ELR (cell line): Measurements from ENCODE around the gene EDEM2.
A peak's percentile ranks its signal among the peaks of the same experiment; 100 is the strongest.
"Not testable (repeated sequence)": the region's sequence is repeated elsewhere in the genome, so short reads cannot be mapped to it uniquely, and the experiment has no call there.

ENCODE experiments used
- DNase-seq: peaks from one replicate; pipeline ENCODE4 v3.0.0-alpha.2; 2015; ENCODE audit warnings: low read depth

The EDEM2 gene

DNA sequence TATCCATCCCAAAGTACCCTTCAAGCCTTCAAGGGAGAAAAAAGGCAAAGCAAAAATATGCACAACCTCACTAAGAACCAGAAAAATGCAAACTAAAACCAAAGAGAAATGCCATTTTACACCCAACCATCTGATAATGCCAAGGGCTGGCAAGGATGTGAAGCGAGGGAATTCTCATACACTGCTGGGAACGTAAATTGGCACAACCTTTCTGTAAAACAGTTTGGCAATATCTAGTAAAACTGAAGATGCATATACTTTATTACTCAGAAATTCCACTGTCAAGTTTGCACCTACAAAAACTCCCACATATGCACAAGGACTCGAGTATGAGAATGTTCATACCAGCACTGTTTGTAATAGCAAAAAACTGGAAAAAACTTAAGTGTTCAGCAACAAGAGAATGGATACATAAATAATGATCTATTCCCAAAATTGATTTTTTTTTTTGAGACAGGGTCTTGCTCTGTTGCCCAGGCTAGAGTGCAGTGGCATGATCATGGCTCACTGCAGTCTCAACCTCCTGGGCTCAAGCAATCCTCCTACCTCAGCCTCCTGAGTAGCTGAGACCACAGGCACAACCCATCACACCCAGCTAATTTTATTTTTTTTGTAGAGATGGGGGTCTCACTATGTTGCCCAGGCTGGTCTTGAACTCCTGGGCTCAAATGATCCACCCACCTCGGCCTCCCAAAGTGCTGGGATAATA is 21.7 kb upstream of the EDEM2 start:
- not testable (repeated sequence) for DNase-seq

DNA sequence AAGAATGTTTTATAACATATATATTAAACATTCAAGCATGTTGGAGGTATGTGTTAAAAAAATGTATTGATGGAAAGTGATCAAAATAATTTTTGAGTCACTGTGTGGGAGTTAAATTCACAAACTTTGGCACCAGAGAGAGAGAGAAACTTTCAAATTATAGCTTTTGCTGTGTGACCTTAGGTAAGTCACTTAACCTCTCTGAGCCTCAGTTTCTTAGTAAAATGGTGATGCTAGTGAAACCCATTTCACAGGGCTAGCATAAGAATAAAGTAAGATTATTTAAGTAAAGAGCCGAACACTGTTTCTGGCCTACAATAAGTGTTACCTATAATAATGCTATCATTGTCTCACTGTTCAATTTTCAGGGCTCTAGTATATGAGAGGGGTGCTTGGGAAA is 20.7 kb upstream of the EDEM2 start:
- DNase-seq, result no peak

DNA sequence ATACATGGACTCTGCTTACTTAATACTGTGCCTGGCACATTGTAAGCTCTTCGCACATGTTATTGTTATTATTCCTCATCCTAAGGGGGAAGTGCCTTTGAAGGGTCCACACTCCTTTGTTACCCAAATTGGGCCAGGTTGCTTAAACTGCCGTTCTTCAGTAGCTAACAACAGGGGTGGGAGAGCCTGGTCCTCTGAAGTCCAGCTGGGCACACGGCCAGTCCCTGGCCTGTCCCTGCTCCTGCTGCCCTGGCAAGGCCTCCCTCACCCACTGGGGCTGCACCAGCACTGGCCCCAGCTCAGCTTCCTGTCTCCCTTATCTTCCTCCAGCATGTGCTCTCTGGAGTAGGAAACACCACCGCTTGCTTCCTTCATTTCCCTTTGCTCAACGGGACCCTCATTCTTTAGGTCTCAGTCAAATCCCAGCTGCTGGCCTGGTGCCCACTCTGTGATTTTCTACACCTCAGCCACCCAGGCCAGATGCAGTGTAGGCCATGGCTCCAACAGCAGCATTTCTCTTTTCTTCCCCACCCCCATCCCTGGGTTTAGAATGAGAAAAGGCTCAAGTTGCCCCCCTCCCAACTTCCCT is 19.2 kb upstream of the EDEM2 start:
- DNase-seq, result no peak

DNA sequence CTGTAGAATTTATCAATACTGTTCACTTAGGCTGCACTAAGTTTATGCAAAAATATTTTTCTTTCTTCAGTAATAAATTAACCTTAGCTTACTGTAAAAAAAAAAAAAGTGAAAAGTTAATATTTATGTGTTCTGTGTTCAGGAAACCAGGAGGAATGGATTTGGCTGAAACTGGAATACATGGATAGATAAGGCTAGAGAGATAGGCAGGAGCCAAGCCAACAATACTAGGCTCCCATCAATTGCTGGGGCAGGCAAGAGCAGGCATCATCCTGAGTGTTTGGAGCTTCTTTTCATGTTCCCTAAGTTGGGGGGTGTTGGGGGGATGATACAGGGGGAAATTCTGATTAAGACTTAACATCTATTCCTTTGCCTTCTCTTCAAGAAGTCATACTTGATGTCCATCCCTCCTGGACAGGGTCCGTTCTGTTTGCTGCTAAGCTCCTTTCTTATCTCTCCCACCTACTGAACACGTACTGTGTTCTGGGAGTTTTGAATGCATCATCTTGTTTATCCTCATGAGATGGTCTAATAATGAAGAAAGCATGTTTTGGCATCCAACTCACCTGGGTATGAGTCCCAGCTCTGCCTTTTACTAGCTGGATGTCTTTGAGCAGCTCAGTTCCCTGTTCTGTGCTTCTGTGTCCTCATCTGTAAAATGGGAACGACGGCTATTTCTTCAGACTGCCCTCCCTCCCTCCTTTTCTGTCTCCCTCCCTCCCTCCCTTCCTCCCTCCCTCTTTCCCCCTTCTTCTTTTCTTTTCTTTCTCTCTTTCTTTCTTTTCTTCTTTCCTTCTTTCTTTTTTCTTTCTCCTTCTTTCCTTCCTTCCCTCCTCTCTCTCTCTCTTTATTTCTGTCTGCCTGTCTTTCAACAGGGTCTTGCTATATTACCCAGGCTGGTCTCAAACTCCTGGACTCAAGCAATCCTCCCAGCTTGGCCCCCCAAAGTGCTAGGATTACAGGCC is 18.4 kb upstream of the EDEM2 start:
- no peak for DNase-seq

DNA sequence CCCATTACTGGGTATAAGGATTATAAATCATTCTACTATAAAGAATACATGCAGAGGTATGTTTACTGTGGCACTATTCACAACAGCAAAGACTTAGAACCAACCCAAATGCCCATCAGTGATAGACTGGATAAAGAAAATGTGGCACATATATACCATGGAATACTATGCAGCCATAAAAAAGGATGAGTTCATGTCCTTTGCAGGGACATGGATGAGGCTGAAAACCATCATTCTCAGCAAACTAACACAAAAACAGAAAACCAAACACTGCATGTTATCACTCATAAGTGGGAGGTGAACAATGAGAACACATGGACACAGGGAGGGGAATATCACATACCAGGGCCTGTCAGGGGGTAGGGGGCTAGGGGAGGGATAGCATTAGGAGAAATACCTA is 17.4 kb upstream of the EDEM2 start:
- not testable (repeated sequence) for DNase-seq

DNA sequence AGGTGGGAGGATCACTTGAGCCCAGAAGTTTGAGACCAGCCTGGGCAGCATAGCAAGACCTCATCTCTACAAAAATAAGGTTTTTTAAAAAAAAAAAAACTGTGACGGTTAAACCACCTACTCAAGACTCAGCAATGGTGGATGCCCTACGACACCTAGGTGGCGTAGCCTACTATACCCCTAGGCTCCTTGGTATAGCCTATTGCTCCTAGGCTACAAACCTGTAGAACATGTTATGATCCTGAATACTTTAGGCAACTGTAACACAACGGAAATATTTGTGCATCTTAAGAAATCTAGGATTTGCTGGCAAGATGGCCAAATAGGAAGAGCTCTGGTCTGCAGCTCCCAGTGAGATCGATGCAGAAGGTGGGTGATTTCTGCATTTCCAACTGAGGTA is 13.2 kb upstream of the EDEM2 start:
- DNase-seq, result not testable (repeated sequence)

DNA sequence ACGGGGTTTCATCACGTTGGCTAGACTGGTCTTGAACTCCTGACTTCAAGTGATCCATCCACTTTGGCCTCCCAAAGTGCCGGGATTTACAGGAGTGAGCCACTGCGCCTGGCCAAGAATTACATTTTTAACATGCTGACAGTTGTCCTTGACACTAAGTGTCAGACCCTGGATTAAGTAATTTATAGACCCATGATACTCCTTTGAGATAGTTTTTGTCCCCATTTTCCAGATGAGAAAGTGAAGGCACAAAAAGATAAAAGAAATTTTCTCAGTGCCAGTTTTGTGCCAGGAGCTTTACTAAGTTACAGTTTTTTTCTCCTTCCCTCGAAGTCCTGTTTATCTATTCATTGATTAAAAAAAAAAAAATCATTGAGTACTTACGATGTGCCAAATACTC is 9.8 kb upstream of the EDEM2 start:
- no peak for DNase-seq

DNA sequence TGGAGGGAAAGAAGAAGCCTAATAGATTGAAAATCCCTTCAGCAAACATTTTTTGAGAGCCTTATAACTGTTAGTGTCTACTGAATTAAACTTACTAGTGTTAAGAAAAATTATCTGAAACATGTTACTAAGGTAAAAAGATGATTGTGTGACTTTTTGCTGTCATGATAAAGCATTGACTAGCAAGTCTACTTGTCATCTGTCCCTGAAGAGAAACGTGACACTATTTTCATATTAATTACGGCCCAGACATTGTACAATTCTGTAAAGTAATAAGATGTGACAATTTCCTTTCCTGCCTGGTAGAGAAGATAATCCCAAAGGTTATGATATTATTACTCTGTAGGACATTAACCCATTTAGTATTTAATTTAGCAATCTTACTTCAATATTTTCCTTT is 8.8 kb upstream of the EDEM2 start:
- no peak for DNase-seq

DNA sequence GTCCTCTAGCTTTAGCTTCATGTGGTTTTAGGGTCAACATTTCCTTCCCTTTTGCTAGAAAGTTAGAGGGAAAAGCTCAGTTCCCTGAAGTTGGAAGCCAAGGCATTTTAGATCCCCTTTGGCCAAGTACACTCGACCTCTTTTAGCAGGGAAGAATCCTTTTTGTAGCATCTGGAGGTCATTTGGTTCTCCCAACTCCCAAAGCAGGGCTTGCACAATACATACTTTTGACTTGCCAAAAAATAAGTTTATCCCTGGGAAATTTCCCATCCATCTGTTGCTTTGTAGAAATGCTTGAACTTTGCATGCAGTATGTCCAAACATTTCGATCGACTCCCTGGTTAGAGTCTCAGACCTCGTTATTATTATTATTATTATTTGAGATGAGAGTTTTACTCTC is 4.6 kb upstream of the EDEM2 start:
- DNase-seq, result no peak

DNA sequence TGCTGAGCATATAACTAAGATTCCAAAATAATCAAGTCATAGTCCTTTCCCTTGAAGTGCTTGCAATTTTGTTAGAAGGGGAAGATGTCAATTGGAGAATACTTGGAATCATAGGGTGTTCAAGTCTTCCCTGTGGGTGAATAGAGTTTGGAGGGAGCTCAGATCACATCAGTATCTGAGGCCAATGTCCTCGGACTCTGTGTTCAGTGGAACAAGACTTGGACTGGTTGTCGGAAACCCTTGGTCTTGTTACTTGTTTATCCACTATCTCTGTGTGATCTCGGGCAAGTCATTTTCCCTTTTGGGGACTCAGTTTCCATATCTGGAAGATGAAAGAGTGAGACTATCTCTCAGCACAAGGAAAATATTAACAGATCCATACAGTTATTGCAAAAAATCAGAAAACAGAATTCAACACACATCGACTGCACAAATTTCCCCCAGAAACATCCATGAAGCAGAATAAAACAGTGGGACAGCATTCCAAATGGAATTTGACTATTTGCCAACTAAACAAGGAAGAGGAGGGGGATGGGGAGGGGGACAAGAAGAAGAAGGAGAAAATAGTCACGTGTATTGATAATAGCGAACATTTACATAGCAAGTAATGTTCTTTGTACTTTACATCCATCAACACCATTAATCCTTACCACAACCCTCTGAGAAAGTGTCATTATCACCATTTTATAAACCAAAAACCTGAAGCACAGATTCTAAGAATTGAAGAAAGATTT is 3.9 kb upstream of the EDEM2 start:
- no peak for DNase-seq

DNA sequence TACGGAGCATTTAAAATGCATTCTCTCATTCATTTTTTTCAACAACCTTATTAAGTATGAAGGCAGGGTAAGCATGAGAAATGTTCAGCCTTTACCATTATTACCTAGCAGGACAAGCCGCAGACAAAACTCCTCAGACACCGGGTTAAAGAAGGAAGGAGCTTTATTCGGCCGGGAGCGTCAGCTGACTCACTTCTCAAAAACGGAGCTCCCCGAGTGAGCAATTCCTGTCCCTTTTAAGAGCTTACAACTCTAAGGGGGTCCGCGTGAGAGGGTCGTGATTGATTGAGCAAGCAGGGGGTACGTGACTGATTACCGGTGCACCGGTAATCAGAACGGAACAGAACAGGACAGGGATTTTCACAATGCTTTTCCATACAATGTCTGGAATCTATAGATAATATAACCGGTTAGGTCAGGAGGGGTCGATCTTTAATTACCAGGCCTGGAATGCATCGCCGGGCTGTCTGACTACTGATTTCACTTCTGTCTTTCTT is 487 bp upstream of the EDEM2 start:
- DNase-seq, result peak; percentile 71

DNA sequence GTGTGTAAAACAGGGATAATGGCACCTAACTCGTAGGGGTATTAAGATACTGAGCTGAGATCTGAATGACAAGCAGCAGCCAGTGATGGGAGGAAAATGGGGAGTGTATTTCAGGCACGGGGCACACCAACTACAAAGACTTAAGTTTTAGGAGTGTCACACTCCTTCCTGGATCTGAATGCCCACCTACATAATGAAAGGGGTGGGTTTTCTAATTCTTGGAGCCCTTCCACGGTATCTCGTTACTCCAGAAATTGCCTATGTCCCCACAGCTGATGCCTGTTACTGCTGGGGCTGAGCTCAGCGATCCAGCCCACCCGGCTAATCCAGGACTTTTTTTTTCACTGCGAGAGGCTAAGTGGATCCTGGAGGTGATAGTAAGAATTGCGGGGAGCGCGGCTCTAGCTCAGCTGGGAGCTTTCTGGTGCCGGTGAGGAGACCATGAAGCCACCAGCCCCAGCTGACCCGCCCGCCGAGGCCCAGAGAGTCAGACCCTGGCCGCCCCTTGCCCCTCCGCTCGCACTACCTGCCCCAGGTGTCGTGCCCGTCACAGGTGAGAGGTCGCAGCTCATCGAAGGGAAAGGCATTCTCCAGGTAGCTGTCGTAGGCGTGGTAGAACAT is 727 bp downstream of the EDEM2 start:
- DNase-seq, result peak; percentile 78

DNA sequence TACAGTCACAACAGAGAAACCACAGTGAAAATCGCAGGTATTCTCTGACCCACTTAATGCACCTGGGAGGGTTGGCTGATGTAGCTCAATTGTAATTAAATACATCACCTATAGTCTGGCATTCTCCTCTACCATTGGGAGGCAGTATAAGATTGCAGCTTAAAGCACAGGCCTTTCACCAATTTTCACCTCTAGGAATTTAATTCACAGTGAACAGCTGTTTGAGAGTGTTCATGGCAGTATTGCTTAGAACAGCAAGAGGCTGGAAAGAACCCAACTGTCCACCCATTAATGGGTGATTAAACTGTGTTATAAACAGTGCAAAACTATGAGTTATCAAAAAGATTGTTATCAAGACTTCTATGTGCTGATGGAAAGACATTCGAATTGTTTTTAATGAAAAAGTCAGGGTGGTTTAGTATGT is 2.0 kb downstream of the EDEM2 start:
- DNase-seq, result peak; percentile 75

DNA sequence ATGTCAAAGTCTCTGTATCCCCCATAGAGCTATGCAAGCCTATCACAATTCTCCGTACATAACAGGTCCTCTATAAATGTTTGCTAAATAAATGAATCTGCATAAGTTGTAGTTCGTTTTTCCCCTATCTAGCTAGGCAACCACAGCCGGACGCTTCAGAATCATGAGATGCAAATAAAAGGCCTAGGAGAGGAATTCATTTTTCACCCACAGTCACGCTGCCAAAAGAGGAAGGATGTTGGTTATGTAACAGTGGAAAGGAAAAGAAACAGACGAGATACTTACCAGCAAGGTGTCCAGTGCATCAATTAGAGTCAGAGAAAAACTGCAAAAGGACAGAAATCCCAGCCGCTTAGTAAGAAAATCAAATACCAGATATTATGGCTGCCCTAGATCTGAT is 2.4 kb downstream of the EDEM2 start:
- DNase-seq, result no peak

DNA sequence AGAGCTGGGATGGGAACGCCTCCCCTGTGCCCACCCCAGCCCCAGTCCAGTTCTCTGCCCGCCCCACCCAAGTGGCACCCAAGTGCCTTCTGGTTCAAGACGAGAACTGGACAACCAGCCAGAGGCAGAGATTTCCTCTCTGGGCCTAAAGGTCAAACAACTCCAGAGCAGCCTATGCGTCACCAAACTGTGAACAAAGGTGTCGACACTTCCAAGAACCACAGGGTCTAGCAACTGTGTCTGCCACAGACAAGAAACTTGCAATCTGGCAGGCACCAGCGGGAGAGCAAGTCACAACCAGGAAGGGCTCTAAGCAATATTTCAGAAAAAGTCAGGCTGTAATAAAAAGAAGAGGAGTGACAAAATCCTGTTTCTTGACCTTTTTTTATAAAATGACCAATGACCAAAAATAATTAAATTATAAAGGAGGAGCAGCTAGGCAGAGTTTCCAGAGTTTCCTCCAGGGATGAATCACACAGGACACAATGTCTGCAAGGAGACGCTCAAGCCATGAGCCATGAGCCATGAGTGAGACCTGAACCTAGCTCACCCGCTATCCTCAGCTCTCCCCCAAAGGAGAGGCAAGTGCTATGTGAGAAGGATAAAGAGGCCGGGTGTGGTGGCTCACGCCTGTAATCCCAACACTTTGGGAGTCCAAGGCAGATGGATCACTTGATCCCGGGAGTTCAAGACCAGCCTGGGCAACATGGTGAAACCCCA is 11.1 kb downstream of the EDEM2 start:
- peak; percentile 91 for DNase-seq

DNA sequence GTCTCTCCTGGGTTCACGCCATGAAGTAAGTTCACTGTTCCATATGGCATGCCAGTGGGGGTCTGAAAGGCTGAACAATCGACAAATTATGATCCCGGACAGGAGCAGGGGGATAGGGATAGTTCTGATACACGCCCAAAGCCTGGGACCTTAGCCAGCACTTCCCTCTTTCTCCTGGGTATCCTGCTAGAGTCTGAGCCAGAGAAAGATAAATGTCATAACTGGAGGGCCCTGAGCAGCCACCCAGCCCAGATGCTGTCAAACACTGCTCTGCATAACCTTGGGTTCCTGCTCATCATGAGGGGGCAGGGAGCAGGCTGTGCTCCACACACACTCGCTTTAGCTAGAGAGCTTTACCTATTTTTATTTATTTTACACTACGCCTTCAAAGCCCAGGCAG is 12.3 kb downstream of the EDEM2 start:
- no peak for DNase-seq

DNA sequence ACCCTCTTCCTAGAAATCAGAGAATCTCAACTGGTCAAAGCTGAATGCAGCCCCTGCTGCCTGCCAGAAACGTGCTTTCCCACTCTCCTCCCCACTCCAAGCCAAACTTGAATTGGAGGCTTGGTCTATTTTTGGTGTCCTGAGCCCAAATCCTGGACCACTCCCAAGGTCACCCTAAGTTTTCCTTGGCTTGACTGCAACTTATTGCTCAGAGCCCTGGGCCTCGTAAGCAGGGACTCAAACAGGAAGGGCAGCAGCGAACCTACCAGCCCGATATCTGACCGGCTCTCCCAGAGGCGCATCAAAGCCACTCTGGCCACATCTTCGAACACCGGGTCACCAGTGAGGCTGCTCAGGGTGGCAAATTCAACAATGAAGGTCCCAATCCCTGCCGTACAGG is 12.7 kb downstream of the EDEM2 start:
- no peak for DNase-seq

DNA sequence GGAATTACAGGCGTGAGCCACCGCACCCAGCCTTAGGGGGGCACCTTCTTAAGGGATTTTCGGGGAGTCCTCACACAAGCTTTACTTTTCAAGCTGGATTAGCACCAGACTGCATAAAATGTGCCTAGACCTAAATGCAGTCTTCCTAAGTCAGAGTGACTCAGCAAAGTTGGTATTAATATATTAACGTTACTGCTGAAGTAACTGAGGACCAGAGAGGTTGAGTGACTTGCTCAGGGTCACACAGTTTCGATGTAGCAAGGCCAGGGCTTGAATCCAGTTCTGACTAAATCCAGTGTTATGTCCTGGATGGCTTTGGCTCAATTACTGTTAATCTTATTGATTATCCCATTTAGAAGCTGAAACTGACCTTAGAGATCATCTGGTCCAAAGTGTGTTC is 13.4 kb downstream of the EDEM2 start:
- no peak for DNase-seq

DNA sequence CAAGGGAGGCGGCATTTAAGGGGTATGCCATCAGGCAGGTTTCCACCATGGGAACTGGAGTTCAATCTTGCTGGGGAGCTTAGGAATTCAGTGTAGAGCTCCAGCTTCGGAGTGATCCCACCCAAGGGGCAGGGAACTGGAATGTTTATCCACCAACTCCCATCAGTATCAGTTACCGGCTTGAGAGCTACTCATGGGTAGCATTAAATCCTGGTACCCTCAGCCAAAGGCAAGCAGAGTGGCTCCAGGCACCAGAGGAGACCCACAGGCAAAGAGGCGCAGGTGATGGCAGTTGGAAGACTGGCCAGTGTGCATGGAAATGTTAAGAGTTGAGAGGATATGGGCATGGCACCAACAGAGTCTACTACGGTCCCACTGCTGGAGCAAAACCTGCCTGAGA is 14.1 kb downstream of the EDEM2 start:
- DNase-seq, result no peak

DNA sequence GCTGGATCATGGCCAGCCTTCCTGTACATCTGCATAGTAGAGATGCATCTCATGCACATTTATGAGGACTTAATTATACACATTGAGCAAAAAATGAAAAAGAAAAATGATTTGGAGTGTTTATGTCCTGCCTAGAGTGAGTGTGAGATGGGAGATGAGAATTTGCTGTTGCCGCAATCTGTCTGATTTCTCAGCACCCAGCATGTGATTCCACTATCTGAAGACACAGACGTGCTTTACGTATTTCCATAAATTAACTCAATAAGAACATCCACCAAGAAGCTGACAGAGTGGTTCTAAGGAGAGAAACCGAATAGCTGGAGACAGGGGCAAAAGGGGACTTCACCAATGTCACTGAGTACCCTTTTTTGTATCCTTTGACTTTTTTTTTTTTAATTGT is 15.2 kb downstream of the EDEM2 start:
- DNase-seq, result no peak

DNA sequence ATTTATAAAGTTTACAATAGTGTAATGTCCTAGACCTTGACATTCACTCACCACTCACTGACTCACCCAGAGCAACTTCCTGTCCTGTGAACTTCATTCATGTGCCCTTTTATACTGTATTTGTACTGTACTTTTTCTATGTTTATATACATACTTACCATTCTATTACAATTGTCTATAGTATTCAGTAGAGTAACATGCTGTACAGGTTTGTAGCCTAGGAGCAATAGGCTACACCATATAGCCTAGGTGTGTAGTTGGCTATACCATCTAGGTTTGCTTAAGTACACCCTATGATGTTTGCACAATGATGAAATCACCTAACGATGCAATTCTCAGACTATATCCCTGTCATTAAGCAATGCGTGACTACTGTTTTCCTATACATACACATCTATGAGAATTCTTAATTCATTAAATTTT is 17.5 kb downstream of the EDEM2 start:
- DNase-seq, result peak; percentile 75
